WI38 (cell line): ENCODE data around the gene SEC63.

Experiments
- H3K4me3 ChIP-seq: 2 replicates; pipeline ENCODE4 v1.5.1; 2011; ENCODE audit warnings: low read depth, mild to moderate bottlenecking, control low read depth, low read length
- TF ChIP-seq, protein P1 (sequence below): IDR thresholded peaks from 2 replicates; pipeline ENCODE4 v1.5.1; 2012; ENCODE audit warnings: low read depth, mild to moderate bottlenecking, control low read depth, low read length

SEC63 gene

DNA sequence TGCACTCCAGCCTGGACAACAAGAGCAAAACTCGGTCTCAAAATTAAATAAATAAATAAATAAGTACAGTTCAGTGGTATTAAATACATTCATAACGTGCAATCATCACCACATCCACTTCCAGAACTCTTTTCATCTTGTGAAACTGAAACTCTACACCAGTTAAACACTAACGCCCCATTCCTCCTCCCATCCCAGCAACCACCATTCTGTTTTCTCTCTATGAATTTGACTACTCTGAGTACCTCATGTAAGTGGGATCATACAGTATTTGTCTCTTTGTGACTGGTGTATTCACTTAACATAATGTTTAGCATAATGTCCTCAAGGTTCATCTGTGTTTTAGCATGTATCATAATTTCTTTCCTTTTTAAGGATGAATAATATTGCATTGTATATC, 104.8 kb downstream of the SEC63 start:
- TF ChIP-seq, protein P1, sequence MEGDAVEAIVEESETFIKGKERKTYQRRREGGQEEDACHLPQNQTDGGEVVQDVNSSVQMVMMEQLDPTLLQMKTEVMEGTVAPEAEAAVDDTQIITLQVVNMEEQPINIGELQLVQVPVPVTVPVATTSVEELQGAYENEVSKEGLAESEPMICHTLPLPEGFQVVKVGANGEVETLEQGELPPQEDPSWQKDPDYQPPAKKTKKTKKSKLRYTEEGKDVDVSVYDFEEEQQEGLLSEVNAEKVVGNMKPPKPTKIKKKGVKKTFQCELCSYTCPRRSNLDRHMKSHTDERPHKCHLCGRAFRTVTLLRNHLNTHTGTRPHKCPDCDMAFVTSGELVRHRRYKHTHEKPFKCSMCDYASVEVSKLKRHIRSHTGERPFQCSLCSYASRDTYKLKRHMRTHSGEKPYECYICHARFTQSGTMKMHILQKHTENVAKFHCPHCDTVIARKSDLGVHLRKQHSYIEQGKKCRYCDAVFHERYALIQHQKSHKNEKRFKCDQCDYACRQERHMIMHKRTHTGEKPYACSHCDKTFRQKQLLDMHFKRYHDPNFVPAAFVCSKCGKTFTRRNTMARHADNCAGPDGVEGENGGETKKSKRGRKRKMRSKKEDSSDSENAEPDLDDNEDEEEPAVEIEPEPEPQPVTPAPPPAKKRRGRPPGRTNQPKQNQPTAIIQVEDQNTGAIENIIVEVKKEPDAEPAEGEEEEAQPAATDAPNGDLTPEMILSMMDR: no peak
- no peak overlapping the region for H3K4me3 ChIP-seq

DNA sequence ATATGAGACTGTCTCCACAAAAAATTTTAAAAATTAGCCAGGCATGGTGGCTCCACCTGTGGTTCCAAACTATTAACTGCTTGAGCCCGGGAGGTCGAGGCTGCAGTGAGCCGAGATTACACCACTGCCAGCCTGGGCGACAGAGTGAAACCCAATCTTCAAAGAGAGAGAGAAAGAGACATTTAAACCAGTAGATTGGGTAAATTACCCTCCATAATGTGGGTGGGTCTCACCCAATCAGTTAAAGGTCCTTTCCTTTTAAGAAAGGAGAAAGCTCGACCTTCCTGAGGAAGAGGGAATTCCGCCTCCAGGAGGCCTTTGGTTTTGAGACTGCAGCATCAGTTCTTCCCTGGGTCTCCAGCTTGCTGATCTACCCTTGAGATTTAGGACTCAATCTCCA, 108.7 kb downstream of the SEC63 start:
- TF ChIP-seq, protein P1: no peak
- no peak overlapping the region for H3K4me3 ChIP-seq

DNA sequence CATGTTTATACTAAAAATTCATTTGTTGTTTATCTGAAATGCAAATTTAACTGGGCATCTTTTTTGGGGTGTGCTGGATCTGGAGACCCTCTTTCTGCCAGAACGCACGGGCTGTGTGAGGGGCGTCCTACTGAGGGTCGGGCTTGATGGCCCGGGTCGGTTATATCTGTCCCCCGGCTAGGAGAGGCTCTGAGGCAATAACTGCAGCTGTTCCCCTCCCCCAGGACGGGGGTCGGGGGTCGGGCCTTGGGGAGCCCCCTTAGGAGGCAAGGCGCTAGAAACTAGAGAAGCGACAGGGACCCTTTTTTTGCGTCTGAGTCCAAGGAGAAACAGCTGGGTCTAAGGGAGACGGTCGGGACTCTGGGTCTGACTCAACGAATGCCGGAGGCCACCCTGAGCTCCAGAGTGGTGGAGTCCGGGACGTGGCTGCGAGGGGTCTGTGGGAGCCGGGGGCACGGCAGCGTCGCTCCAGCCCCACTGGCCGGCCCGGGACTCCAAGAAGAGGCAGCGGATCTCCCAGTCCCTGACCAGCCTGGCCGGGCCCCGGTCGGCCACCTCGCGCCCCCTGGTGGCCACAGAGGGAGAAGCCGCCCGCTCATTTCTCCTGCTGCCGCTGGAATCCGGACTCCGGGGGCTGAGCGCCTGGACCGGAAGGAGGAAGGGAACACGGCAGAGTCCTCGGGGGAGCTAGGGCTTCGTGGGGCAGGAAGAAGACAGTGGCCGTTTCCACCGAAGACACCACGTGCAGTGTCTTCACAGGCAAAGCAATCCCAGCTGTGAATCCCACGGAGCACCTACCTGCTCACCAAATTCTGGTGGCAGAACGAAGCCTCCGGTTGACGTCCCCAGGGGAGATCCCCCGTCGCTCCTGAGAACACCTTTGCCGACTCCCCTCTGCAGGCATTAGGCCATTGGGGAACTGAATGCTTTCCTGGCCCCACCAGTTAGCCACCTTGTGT, 109.9 kb downstream of the SEC63 start:
- TF ChIP-seq, protein P1: peak; percentile 84
- peak overlapping the region; percentile 53 for H3K4me3 ChIP-seq

DNA sequence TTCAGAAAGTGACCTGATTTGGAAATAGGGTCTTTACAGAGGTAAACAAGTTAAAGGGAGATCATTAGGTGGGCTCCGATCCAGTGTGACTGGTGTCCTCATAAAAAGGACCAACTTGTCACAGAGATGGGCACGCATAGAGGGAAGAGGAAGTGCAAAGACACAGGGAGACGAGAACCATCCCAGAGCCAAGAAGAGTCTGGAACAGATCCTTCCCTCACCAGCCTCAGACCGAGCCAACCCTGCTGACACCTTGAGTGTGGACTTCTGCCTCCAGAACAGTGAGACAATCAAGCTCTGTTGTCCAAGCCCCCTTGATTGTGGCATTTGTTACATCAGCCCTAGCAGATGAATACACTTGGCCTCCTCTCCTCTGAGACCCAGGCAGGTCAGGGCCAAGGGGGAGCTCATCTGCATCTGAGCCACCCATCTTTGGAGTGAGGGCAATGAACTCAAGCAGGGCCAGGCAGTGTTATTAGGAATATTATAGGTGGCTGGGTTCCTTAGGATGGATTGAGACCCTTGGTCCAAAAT, 111.7 kb downstream of the SEC63 start:
- H3K4me3 ChIP-seq: no peak overlapping the region
- TF ChIP-seq, protein P1: no peak

DNA sequence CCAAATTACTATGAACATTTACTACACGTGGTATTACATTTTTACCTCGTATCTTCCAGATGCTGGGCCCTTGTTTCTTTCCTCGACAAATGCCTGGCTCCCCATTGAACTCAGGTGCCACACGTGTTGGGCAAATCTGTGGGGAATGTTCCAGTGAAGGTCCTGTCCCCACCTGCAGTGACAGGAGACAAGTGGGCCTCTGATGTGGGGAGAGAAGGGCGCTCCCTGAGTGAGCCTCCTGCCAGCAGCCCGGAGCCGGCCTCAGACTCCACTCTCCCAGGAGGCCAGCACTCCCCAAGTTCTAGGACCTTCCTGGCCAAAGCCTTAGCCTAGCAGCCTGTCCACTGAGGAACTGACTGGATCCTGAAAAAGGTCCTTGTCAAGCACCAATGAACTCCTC, 112.2 kb downstream of the SEC63 start:
- H3K4me3 ChIP-seq: no peak overlapping the region
- TF ChIP-seq, protein P1: no peak

DNA sequence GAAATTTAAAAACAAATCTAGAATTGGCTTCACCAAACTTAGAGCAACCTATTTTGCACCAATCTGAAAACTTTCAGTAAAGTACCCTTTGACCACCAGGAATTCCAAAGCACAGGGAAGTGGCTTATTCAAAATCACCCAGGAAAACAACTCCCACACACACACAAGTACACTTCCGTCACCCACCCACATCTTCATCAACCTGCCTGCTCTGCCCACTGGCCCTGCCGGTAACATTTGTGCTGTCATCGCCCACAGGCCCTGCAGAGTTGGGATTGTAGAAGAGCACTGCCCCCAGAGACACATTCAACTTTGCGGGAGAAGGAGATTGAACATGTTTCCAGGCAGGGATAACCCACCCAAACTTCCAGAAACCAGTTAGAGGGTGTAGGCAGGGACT, 114.6 kb downstream of the SEC63 start:
- H3K4me3 ChIP-seq: no peak overlapping the region
- TF ChIP-seq, protein P1: no peak

- TF ChIP-seq, protein P1: no peak
- H3K4me3 ChIP-seq: no peak overlapping the region
Observed at GRCh38 chr6:107841275-107841670, 116.7 kb downstream of the SEC63 start.
